ENCODE results near the gene DPYD. TPM values are rescaled to one million over a fixed set of nuclear protein-coding genes. Genes with fewer than 3 reads are reported as not detected.

Gene DPYD
- total RNA-seq, 1 donor from 2014 or later = 8.8 TPM

DNA sequence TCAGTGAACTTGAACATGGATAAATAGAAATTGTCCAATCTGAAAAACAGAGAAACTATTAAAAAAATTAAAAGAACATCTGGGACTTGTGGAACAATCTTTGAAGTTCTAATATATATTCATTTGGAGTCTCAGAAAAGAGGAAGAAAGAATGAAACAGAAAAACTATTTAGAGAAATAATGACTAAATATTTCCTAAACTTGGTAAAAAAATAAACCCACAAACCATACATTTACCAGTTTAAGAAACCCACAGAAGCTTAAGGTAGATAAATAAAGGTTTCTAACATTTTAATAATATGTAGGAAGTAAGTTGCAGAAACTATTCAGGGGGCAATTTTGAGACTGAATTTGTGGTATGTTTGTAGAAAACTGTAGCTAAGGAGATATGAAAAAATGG lies 761.5 kb downstream of the DPYD start:
- Mint-ChIP-seq H3K4me3 (ENCODE audit: unreplicated experiment) (no peak overlapping the region), H3K4me1 (ENCODE audit: low read depth, unreplicated experiment) (no peaks in the 10 kb centered on the region)
- no peak for DNase-seq (ENCODE audit: low read depth)

DNA sequence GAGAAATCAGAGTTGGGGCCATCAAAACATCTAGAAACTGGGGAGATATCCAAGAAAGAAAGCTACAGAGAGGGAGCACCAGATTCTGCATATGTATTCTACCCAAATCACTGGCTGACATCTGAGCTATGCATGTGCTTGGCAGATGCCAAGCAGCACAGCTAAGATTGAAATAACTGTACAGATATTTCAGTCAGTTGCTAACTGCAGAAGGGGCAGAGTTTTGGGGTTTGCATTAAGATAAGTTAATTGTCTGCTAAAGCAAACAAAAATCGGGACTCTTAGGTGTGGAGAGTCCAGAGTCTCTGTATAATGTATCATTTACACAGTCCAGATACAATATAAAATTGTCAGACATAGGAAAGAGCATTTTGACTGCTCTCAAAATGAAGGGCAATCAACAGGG lies 762.1 kb downstream of the DPYD start:
- Histone ChIP-seq H3K79me2 (ENCODE audit: insufficient read depth, low read length) (no peaks in the 10 kb centered on the region), H4K20me1 (ENCODE audit: insufficient read depth, low read length) (no peaks in the 10 kb centered on the region), H3K4me2 (ENCODE audit: low read length) (no peak overlapping the region), H3K9me3 (ENCODE audit: insufficient read depth, low read depth, low read length) (no peaks in the 10 kb centered on the region), H3K27me3 (ENCODE audit: insufficient read depth, low read length) (no peaks in the 10 kb centered on the region), H3K27ac (ENCODE audit: low read depth, low read length) (no peak overlapping the region), H2AFZ (ENCODE audit: low read depth, low read length) (no peak overlapping the region), H3K36me3 (ENCODE audit: insufficient read depth, low read length) (no peaks in the 10 kb centered on the region), H3K4me1 (ENCODE audit: insufficient read depth, low read length) (no peaks in the 10 kb centered on the region), H3K4me3 (ENCODE audit: insufficient read depth, low read depth, low read length) (no peak overlapping the region), H3K9ac (ENCODE audit: low read length) (no peak overlapping the region)
- H3K27ac Mint-ChIP-seq (ENCODE audit: unreplicated experiment) = no peak overlapping the region
- no peaks in the 10 kb centered on the region for H3K36me3 Mint-ChIP-seq (ENCODE audit: low read depth, unreplicated experiment)
- H3K27me3 Mint-ChIP-seq (ENCODE audit: low read depth, unreplicated experiment) = no peaks in the 10 kb centered on the region
- no peak for DNase-seq (ENCODE audit: low read depth)
- no peak for FAIRE-seq
- no peaks in the 10 kb centered on the region for H3K9me3 Mint-ChIP-seq (ENCODE audit: unreplicated experiment)
- TF ChIP-seq CTCF (IDR thresholded peaks at IDR 0.05; ENCODE audit: insufficient read depth, low read depth, low read length) = no peak
- TF ChIP-seq EZH2 (IDR thresholded peaks at IDR 0.05; ENCODE audit: insufficient read depth, low read length) = no peak
- H3K4me1 Mint-ChIP-seq (ENCODE audit: low read depth, unreplicated experiment) = no peaks in the 10 kb centered on the region
- no peak overlapping the region for H3K4me3 Mint-ChIP-seq (ENCODE audit: unreplicated experiment)

More for the DNA sequence above, 761.5 kb downstream of the DPYD start:
- Mint-ChIP-seq H3K27me3 (ENCODE audit: low read depth, unreplicated experiment) (no peaks in the 10 kb centered on the region), H3K9me3 (ENCODE audit: unreplicated experiment) (no peaks in the 10 kb centered on the region), H3K36me3 (ENCODE audit: low read depth, unreplicated experiment) (no peaks in the 10 kb centered on the region), H3K27ac (ENCODE audit: unreplicated experiment) (no peak overlapping the region)
- no peak overlapping the region for H3K4me3 ChIP-seq (ENCODE audit: insufficient read depth, low read depth, low read length)
- H4K20me1 ChIP-seq (ENCODE audit: insufficient read depth, low read length) = no peaks in the 10 kb centered on the region
- FAIRE-seq = no peak
- TF ChIP-seq EZH2 (IDR thresholded peaks at IDR 0.05; ENCODE audit: insufficient read depth, low read length) (no peak), CTCF (IDR thresholded peaks at IDR 0.05; ENCODE audit: insufficient read depth, low read depth, low read length) (no peak)
- H3K9ac ChIP-seq (ENCODE audit: low read length) = no peak overlapping the region
- H3K4me1 ChIP-seq (ENCODE audit: insufficient read depth, low read length) = no peaks in the 10 kb centered on the region
- no peak overlapping the region for H2AFZ ChIP-seq (ENCODE audit: low read depth, low read length)
- H3K9me3 ChIP-seq (ENCODE audit: insufficient read depth, low read depth, low read length) = no peaks in the 10 kb centered on the region
- no peaks in the 10 kb centered on the region for H3K27me3 ChIP-seq (ENCODE audit: insufficient read depth, low read length)
- H3K4me2 ChIP-seq (ENCODE audit: low read length) = no peak overlapping the region
- no peaks in the 10 kb centered on the region for H3K79me2 ChIP-seq (ENCODE audit: insufficient read depth, low read length)
- no peak overlapping the region for H3K27ac ChIP-seq (ENCODE audit: low read depth, low read length)
- no peaks in the 10 kb centered on the region for H3K36me3 ChIP-seq (ENCODE audit: insufficient read depth, low read length)

GRCh38 chr1:97157991-97158390 lies 762.8 kb downstream of the DPYD start:
- Histone ChIP-seq H3K4me2 (ENCODE audit: low read length) (no peak overlapping the region), H3K9me3 (ENCODE audit: insufficient read depth, low read depth, low read length) (no peaks in the 10 kb centered on the region), H3K79me2 (ENCODE audit: insufficient read depth, low read length) (no peaks in the 10 kb centered on the region), H3K27me3 (ENCODE audit: insufficient read depth, low read length) (no peaks in the 10 kb centered on the region), H2AFZ (ENCODE audit: low read depth, low read length) (no peak overlapping the region), H4K20me1 (ENCODE audit: insufficient read depth, low read length) (no peaks in the 10 kb centered on the region), H3K36me3 (ENCODE audit: insufficient read depth, low read length) (no peaks in the 10 kb centered on the region), H3K4me3 (ENCODE audit: insufficient read depth, low read depth, low read length) (no peak overlapping the region), H3K27ac (ENCODE audit: low read depth, low read length) (no peak overlapping the region), H3K4me1 (ENCODE audit: insufficient read depth, low read length) (no peaks in the 10 kb centered on the region), H3K9ac (ENCODE audit: low read length) (no peak overlapping the region)
- DNase-seq (ENCODE audit: low read depth) = no peak
- no peaks in the 10 kb centered on the region for H3K9me3 Mint-ChIP-seq (ENCODE audit: unreplicated experiment)
- no peak for TF ChIP-seq CTCF (IDR thresholded peaks at IDR 0.05; ENCODE audit: insufficient read depth, low read depth, low read length)
- no peak for TF ChIP-seq EZH2 (IDR thresholded peaks at IDR 0.05; ENCODE audit: insufficient read depth, low read length)
- no peaks in the 10 kb centered on the region for H3K4me1 Mint-ChIP-seq (ENCODE audit: low read depth, unreplicated experiment)
- no peaks in the 10 kb centered on the region for H3K27me3 Mint-ChIP-seq (ENCODE audit: low read depth, unreplicated experiment)
- no peak for FAIRE-seq
- no peak overlapping the region for H3K27ac Mint-ChIP-seq (ENCODE audit: unreplicated experiment)
- no peaks in the 10 kb centered on the region for H3K36me3 Mint-ChIP-seq (ENCODE audit: low read depth, unreplicated experiment)
- H3K4me3 Mint-ChIP-seq (ENCODE audit: unreplicated experiment) = no peak overlapping the region

Data from astrocyte (in vitro differentiated cells and primary cell).